Measurements from ENCODE around the gene TFCP2L1.

TFCP2L1 gene

GRCh38 chr2:121218386-121218938, 66.5 kb downstream of the TFCP2L1 start:
- no peak for DNase-seq

- DNase-seq = no peak
These were observed 67.4 kb downstream of the TFCP2L1 start for GRCh38 chr2:121217627-121218026.

- DNase-seq = no peak
These were observed 70.7 kb downstream of the TFCP2L1 start for GRCh38 chr2:121214296-121214695.

GRCh38 chr2:121213386-121213785, 71.6 kb downstream of the TFCP2L1 start:
- no peak for DNase-seq

- no peak for DNase-seq
These were observed 72.2 kb downstream of the TFCP2L1 start for GRCh38 chr2:121212661-121213325.

- DNase-seq = no peak
These were observed 73.3 kb downstream of the TFCP2L1 start for GRCh38 chr2:121211689-121212151.

- no peak for DNase-seq
These were observed 73.8 kb downstream of the TFCP2L1 start for GRCh38 chr2:121211251-121211650.

- no peak for DNase-seq
These were observed 74.3 kb downstream of the TFCP2L1 start for GRCh38 chr2:121210691-121211090.

GRCh38 chr2:121209014-121209610, 75.9 kb downstream of the TFCP2L1 start:
- DNase-seq = no peak

- DNase-seq = no peak
These were observed 77.5 kb downstream of the TFCP2L1 start for GRCh38 chr2:121207494-121207893.

GRCh38 chr2:121205321-121205942, 79.6 kb downstream of the TFCP2L1 start:
- peak; percentile 70 for DNase-seq

GRCh38 chr2:121203591-121204249, 81.3 kb downstream of the TFCP2L1 start:
- DNase-seq = no peak

- peak; percentile 73 for DNase-seq
These were observed 82.3 kb downstream of the TFCP2L1 start for GRCh38 chr2:121202541-121203310.

GRCh38 chr2:121201796-121202195, 83.2 kb downstream of the TFCP2L1 start:
- DNase-seq = no peak

GRCh38 chr2:121200419-121201315, 84.3 kb downstream of the TFCP2L1 start:
- no peak for DNase-seq

GRCh38 chr2:121200011-121200347, 85.0 kb downstream of the TFCP2L1 start:
- DNase-seq = no peak

GRCh38 chr2:121199281-121200010, 85.6 kb downstream of the TFCP2L1 start:
- no peak for DNase-seq

- peak; percentile 57 for DNase-seq
These were observed 87.5 kb downstream of the TFCP2L1 start for GRCh38 chr2:121197369-121198091.

GRCh38 chr2:121196849-121197155, 88.2 kb downstream of the TFCP2L1 start:
- DNase-seq = no peak

GRCh38 chr2:121196132-121196848, 88.7 kb downstream of the TFCP2L1 start:
- peak; percentile 92 for DNase-seq
